Activated CD4-positive, alpha-beta T cell treated with anti-CD3 and anti-CD28 coated beads for 24 hours (primary cell): ENCODE data around the gene UPB1.

Experiments used
- DNase-seq, 2 donors: peaks; one replicate each; pipeline ENCODE4 v3.0.0-alpha.2; 2020; ENCODE audit warnings: low read depth in 2 of 2

The UPB1 gene

GRCh38 chr22:24566899-24567511, 71.9 kb downstream of the UPB1 start:
- DNase-seq: no peak

- DNase-seq: no peak
These were observed 72.5 kb downstream of the UPB1 start for GRCh38 chr22:24567668-24568067.

DNA sequence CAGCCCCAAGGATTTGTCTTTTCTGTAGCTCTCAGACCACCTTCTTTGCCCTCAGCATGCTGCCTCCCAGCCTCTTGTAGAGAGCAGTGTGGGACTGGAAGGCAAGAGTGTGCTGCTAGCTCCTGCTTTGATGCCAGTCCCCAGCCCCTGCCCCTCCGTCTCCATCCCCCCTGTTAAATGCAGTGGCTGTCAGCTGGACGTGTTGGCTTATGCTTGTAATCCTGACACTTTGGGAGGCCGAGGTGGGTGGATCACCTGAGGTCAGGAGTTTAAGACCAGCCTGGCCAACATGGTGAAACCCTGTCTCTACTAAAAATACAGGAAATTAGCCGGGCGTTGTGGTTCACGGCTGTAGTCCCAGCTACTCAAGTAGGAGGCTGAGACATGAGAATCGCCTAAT, 76.1 kb downstream of the UPB1 start:
- no peak for DNase-seq

GRCh38 chr22:24576778-24577177, 81.6 kb downstream of the UPB1 start:
- DNase-seq: no peak
